ENCODE data around the gene KIF9.
"Not testable (repeated sequence)": the region's sequence is repeated elsewhere in the genome, so short reads cannot be mapped to it uniquely, and the experiment has no call there.

The KIF9 gene

DNA sequence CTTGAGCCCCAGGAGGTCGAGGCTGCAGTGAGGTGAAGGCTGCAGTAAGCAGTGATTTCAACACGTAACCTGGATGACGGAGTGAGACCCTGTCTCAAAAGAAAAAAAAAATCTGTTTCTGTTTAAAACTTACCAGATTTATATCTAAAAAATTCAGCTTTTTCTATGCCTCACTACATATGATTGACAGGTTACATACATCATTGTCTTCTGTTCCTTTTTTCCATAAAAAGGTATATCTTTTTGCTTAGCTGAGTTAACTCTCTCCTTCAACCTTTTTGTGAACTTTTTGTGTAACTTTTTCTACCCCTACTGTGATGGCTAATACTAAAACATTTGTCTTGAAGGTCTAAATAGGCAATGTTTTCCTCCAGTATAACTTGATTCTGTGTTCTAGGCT, 80.1 kb downstream of the KIF9 start:
- H3K4me3 ChIP-seq (ENCODE audit: low read depth, low read length), result no peak overlapping the region
- DNase-seq (ENCODE audit: low read depth), result no peak

- H3K4me3 ChIP-seq (ENCODE audit: low read depth, low read length), result no peak overlapping the region
- no peak for DNase-seq (ENCODE audit: low read depth)
Observed at GRCh38 chr3:47197287-47197686, 85.3 kb downstream of the KIF9 start.

DNA sequence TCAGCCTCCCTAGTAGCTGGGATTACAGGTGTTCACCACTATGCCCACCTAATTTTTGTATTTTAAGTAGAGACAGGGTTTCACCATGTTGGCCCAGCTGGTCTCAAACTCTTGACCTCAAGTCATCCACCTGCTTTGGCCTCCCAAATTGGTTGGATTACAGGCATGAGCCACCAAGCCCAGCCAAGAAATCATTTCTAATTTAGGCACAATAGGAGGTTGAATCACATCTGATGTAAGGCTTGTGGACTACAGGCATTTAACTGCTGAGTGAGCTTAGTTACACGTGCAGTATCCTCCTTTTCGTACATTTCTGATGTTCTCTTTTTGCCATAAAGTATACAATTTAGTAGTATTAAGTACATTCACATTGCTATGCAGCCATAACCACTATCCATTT, 87.6 kb downstream of the KIF9 start:
- no peak for DNase-seq (ENCODE audit: low read depth)
- no peak overlapping the region for H3K4me3 ChIP-seq (ENCODE audit: low read depth, low read length)

GRCh38 chr3:47193871-47194859, 88.4 kb downstream of the KIF9 start:
- DNase-seq (ENCODE audit: low read depth), result peak; percentile 37
- H3K4me3 ChIP-seq (ENCODE audit: low read depth, low read length), result no peak overlapping the region

- DNase-seq (ENCODE audit: low read depth), result no peak
- H3K4me3 ChIP-seq (ENCODE audit: low read depth, low read length), result no peak overlapping the region
Observed at GRCh38 chr3:47186285-47186684, 96.3 kb downstream of the KIF9 start.

- not testable (repeated sequence) for H3K4me3 ChIP-seq (ENCODE audit: low read depth, low read length); DNase-seq (ENCODE audit: low read depth)
Observed at GRCh38 chr3:47181685-47182084, 100.9 kb downstream of the KIF9 start.

- DNase-seq (ENCODE audit: low read depth); H3K4me3 ChIP-seq (ENCODE audit: low read depth, low read length): not testable (repeated sequence)
Observed at GRCh38 chr3:47180011-47180410, 102.6 kb downstream of the KIF9 start.

Measured in skeletal muscle cell (primary cell).